HEK293T (cell line): ENCODE measurements around the gene PRPS2.

Source experiments
- ARNT ChIP-seq: fragments of 450-650 bp; IDR thresholded peaks from 2 replicates; pipeline ENCODE4 v1.6.1; 2017; ENCODE audit warnings: mild to moderate bottlenecking
- BHLHE40 ChIP-seq: fragments of 450-650 bp; IDR thresholded peaks from 2 replicates; pipeline ENCODE4 v1.6.1; 2016; ENCODE audit warnings: mild to moderate bottlenecking, moderate library complexity, borderline replicate concordance
- FOXA1 ChIP-seq: fragments of 450-650 bp; IDR thresholded peaks from 2 replicates; pipeline ENCODE4 v1.6.1; 2016; ENCODE audit warnings: mild to moderate bottlenecking
- FOXM1 ChIP-seq: fragments of 450-650 bp; IDR thresholded peaks from 2 replicates; pipeline ENCODE4 v1.6.1; 2017; ENCODE audit warnings: mild to moderate bottlenecking, borderline replicate concordance
- L3MBTL2 ChIP-seq: fragments of 450-650 bp; conservative IDR thresholded peaks from 2 replicates; pipeline ENCODE4 v1.6.1; 2016; ENCODE audit warnings: mild to moderate bottlenecking
- SP1 ChIP-seq: fragments of 450-650 bp; IDR thresholded peaks from 2 replicates; pipeline ENCODE4 v1.6.1; 2017
- SUZ12 ChIP-seq: fragments of 450-650 bp; IDR thresholded peaks from 2 replicates; pipeline ENCODE4 v1.6.1; 2016; ENCODE audit warnings: mild to moderate bottlenecking
- TARDBP ChIP-seq: fragments of 450-650 bp; IDR thresholded peaks from 2 replicates; pipeline ENCODE4 v1.6.1; 2016
- ZNF384 ChIP-seq: fragments of 450-650 bp; IDR thresholded peaks from 2 replicates; pipeline ENCODE4 v1.6.1; 2016
- TF ChIP-seq, protein P1 (sequence below): fragments of 450-650 bp; IDR thresholded peaks from 2 replicates; pipeline ENCODE4 v1.6.1; 2016

DNA sequence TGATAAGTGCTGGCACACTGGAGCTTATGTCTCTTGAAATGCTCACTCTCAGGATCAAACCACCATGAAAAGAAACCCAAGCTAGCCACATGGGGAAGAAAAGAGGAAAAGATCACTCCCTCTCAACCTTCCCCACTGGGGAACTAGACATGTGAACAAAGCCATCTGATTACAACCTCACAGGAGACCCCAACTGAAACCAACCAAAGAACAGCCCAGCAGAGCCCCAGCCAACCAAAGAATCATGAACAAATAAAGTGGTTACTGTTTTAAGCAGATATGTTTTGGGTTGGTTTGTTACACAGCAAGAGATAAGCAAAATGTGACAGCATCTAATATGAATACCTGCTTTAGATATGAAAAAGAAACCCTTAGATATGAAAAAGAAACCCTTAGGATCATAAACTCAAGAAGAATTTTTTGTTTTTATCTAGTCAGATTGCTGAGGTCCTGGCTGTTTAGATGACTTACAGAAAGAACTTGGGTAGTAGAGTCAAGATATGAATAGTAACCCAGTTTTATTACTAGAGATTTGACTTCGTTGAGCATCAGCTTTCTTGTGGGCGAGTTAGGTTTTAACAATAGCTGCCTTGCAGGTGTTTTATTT is 52.0 kb downstream of the PRPS2 start:
- TF ChIP-seq SP1 = no peak
- TF ChIP-seq FOXA1 = no peak
- no peak for TF ChIP-seq L3MBTL2
- TF ChIP-seq BHLHE40 = no peak
- TF ChIP-seq SUZ12 = no peak
- TF ChIP-seq ZNF384 = no peak
- TF ChIP-seq ARNT = no peak
- no peak for TF ChIP-seq FOXM1
- TF ChIP-seq, protein P1, sequence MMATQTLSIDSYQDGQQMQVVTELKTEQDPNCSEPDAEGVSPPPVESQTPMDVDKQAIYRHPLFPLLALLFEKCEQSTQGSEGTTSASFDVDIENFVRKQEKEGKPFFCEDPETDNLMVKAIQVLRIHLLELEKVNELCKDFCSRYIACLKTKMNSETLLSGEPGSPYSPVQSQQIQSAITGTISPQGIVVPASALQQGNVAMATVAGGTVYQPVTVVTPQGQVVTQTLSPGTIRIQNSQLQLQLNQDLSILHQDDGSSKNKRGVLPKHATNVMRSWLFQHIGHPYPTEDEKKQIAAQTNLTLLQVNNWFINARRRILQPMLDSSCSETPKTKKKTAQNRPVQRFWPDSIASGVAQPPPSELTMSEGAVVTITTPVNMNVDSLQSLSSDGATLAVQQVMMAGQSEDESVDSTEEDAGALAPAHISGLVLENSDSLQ = no peak
- TF ChIP-seq TARDBP = no peak
